Cardiac muscle cell (in vitro differentiated cells and primary cell): ENCODE measurements around the gene CAMKK2. TPM values are rescaled to one million over a fixed set of nuclear protein-coding genes. Genes with fewer than 3 reads are reported as not detected.

ENCODE experiments used
- DNase-seq, 2 donors: peaks; one replicate each; pipeline versions ENCODE4 v3.0.0 to v3.0.0-alpha.2; 2010 to 2017; ENCODE audit warnings: low read depth in 1 of 2, low spot score in 1 of 2
- H3K27ac ChIP-seq: fragments of 200-600 bp; sonication (generic); 2 replicates; pipeline ENCODE4 v1.5.1; 2016
- H3K27me3 ChIP-seq: fragments of 200-600 bp; sonication (generic); 2 replicates; pipeline ENCODE4 v1.6.0; 2016; ENCODE audit warnings: control low read depth
- H3K36me3 ChIP-seq: fragments of 200-600 bp; sonication (generic); 2 replicates; pipeline ENCODE4 v1.5.1; 2016; ENCODE audit warnings: control low read depth
- H3K4me1 ChIP-seq: fragments of 200-600 bp; sonication (generic); 2 replicates; pipeline ENCODE4 v1.8.1; 2017; ENCODE audit warnings: low read depth, mild to moderate bottlenecking, mixed run types
- H3K4me3 ChIP-seq: fragments of 200-600 bp; sonication (generic); 2 replicates; pipeline ENCODE4 v1.5.1; 2016; ENCODE audit warnings: mild to moderate bottlenecking
- H3K9me3 ChIP-seq: fragments of 200-600 bp; sonication (generic); 2 replicates; pipeline ENCODE4 v1.5.1; 2017; ENCODE audit warnings: low read depth, mild to moderate bottlenecking, control low read depth
- polyA plus RNA-seq: library from polyadenylated mRNA; unstranded; fragments of >200 nt; fragmentation: Nextera tagmentation; extraction: Ambion mirVana; gene quantifications from 2 replicates; pipeline ENCODE4 v1.2.1, GENCODE V29; 2016
- total RNA-seq: library from RNA; depleted of rRNA; stranded (reverse); fragments of >200 nt; gene quantifications from 2 replicates; pipeline ENCODE4 v1.2.3, GENCODE V29; 2016
- TF ChIP-seq, protein P1 (sequence below): IDR thresholded peaks from 2 replicates; pipeline ENCODE4 v1.5.1; 2012; ENCODE audit warnings: low read depth, mild to moderate bottlenecking, low read length

The CAMKK2 gene
- total RNA-seq (15.0 and 18.6 TPM in 2 replicates), polyA plus RNA-seq (22.9 and 24.2 TPM in 2 replicates)

DNA sequence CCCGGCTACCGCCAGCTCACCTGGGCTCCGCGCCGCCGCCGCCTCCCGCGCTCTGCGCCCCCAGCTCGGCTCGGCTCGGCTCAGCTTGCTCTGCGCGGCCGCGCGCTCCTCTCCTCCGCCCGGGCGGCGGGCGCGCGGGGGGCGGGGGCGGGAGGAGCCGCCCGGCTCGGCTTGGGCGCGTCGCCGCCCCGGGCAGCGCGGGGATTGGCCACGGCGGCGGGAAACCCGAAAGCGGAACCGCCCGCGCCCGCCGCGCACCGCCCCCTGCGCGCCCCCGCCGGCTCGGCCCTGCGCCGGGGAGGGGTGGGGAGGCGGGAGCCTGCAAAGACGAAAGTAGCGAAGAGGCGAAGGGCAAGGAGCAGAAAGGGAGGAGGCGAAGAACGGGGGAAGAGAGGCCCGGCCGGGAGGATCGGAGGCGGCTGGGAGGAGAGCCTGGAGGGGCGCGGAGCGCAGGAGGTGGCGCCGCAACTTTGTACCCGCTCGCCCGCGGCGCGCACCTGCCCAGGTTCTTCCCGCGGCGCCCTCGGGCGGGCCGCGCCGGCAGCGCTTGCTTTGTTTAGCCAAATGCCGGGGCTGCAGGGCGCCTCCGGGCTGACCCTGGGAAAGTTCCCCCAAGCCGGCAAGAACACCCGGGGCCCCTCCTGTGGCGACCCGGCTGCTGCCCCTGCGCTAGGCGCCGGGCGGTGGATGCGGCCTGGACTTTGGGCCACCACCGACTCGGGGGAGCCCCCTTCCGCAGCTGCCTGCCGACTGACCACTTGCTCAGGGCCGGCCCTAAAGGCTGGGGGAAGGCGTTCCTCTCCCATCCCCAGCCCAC, at the start of gene CAMKK2:
Gene CAMKK2, minus strand, starts transcription at position 92 of the 817 bp plus-strand sequence. CDS start 22,183 bp downstream, outside the sequence.
- Histone ChIP-seq H3K27me3 (no peaks in the 10 kb centered on the region), H3K27ac (peak within 1 kb of the TSS; percentile 41), H3K4me3 (peak within 1 kb of the TSS; percentile 96), H3K36me3 (no peaks in the 10 kb centered on the region), H3K4me1 (no peaks in the 10 kb centered on the region), H3K9me3 (no peaks in the 10 kb centered on the region)
- TF ChIP-seq, protein P1, sequence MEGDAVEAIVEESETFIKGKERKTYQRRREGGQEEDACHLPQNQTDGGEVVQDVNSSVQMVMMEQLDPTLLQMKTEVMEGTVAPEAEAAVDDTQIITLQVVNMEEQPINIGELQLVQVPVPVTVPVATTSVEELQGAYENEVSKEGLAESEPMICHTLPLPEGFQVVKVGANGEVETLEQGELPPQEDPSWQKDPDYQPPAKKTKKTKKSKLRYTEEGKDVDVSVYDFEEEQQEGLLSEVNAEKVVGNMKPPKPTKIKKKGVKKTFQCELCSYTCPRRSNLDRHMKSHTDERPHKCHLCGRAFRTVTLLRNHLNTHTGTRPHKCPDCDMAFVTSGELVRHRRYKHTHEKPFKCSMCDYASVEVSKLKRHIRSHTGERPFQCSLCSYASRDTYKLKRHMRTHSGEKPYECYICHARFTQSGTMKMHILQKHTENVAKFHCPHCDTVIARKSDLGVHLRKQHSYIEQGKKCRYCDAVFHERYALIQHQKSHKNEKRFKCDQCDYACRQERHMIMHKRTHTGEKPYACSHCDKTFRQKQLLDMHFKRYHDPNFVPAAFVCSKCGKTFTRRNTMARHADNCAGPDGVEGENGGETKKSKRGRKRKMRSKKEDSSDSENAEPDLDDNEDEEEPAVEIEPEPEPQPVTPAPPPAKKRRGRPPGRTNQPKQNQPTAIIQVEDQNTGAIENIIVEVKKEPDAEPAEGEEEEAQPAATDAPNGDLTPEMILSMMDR = peak; percentile 2
- peak; percentile 86 to 91 for DNase-seq

DNA sequence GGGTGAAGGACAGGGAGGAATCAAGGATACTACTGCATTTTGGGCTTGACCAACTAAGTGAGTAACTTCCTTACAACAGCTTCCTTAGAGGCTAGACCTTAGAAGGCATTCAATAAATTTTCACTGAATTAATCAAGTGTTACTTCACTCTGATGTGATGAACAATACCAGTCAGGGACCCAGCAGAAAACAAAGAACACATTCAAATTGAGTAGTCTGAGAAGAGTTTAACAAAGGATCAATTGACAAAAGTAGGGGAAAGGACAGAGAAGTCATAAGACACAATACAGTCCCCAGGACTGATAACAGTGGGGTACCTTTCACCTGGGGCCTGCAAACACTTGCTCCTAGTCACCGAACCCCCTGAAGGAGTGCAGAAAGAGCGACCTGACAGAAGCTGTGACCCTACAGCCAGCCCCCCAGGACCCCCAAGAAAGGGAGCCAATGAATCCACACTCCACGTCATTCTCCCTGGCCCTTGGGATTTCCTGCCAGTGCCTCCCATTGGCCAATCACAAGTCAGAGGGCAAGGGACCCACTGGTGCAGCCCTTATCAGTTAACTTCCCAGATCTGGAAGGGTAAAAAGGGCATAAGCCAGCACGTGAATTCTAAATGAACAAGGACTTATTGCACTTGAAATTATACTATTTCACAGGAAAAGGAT, 48.8 kb upstream of the CAMKK2 start:
- TF ChIP-seq, protein P1 = no peak
- Histone ChIP-seq H3K9me3 (no peaks in the 10 kb centered on the region), H3K27me3 (no peaks in the 10 kb centered on the region), H3K36me3 (peaks cover 25% of the 10 kb centered on the region), H3K27ac (no peak overlapping the region), H3K4me1 (no peaks in the 10 kb centered on the region), H3K4me3 (no peak overlapping the region)
- DNase-seq = no peak

DNA sequence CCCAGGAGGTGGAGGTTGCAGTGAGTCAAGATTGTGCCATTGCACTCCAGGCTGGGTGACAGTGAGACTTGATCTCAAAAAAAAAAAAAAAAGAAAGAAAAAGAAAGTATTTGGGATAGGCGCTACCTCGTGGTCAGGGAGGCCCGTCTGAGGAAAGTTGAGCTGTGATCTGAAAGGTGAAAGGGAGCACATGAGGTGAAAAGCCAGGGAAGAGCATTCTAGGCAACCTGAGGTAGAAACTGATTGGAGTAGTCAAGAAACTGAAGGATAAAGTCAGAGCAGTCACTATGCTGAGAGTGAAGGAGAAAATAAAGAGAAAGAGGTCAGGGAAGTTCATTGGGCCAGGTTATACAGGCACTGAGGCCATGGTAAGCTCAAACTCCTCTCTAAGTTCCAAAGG, 48.0 kb upstream of the CAMKK2 start:
- TF ChIP-seq, protein P1 = no peak
- Histone ChIP-seq H3K27ac (no peak overlapping the region), H3K9me3 (no peaks in the 10 kb centered on the region), H3K27me3 (no peaks in the 10 kb centered on the region), H3K4me3 (no peak overlapping the region), H3K4me1 (no peaks in the 10 kb centered on the region), H3K36me3 (peaks cover 25% of the 10 kb centered on the region)
- DNase-seq = no peak

DNA sequence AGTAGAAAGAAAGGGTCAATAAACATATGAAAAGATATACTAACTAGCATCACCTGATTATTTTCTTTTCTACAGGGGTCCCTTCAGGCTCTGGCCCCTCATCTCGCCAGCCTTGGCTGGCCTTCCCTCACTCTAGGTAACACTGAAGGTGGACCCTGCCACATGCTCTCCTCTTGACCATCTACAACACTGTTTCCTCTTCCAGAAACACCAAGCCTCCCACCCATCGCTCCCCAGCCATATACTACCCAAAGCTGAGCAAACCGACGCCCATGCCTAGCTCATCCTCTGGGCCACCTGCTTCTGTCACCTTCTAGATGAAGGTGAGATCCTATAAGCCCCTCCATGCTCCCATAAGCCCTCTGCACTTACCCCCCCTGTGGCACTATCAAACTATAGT, 40.9 kb upstream of the CAMKK2 start:
- Histone ChIP-seq H3K27ac (no peak overlapping the region), H3K27me3 (no peaks in the 10 kb centered on the region), H3K4me1 (no peaks in the 10 kb centered on the region), H3K9me3 (no peaks in the 10 kb centered on the region), H3K36me3 (peaks cover 29% of the 10 kb centered on the region), H3K4me3 (no peak overlapping the region)
- TF ChIP-seq, protein P1 = no peak
- DNase-seq = no peak

DNA sequence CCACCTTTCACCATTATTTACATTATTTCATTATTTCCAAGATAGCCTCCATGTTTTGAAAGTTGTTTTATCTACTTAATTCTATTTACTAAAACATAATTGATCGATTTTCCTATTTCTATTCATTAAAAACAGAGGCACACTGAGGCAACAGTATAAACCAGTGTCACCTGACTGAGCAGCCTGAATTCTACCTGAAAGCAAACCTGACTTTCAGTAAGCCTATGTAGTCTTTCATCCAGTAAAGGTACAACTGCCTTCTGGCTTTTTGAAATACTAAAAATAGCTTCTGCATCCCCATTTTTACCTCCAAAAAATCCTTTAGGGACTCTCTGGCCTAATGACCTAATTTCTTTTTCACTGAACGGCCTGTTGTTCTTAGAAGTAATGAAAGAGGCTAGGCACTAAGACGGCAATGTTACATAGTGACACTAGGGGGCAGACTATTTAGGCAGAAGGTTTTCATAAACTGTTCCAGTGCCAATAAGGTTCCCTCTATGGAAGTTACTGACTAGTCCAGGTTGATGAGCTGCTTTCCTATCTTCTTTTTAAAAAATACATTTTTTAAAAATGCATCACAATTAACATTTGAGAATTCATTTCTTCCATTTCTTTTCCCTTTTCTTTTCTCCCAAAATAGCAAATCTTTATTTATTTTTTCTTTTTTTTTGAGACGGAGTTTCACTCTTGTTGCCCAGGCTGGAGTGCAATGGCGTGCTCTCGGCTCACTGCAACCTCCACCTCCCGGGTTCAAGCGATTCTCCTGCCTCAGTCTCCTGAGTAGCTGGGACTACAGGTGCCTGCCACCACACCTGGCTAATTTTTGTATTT, 38.2 kb upstream of the CAMKK2 start:
- Histone ChIP-seq H3K4me1 (no peaks in the 10 kb centered on the region), H3K27ac (no peak overlapping the region), H3K4me3 (no peak overlapping the region), H3K27me3 (no peaks in the 10 kb centered on the region), H3K36me3 (peaks cover 38% of the 10 kb centered on the region), H3K9me3 (no peaks in the 10 kb centered on the region)
- TF ChIP-seq, protein P1 = peak; percentile 82
- peak; percentile 77 to 84 for DNase-seq
